ENCODE data around the gene PLCH1. TPM values are rescaled to one million over a fixed set of nuclear protein-coding genes. Genes with fewer than 3 reads are reported as not detected.

The PLCH1 gene
- total RNA-seq, 1 donor from 2014 or later, result 14.0 TPM

DNA sequence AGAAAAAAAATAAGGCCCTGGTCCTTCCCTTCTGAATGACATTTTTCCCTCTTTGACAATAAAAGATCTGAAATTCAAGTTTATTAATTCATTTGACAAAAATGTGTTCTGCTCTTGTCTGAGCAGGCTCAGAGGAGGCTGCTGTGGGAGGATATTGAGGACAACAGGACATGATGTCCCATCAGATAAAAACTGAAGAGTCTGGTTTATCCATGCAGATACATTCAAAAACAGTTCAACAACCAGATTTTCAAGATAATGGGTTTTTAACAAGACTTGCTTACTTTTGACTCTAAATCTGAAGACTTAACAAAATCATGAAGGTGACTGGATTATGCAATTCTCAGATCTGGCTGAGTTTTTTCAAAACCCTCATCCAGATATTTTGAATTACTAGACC lies 414.5 kb downstream of the PLCH1 start:
- ATAC-seq (no peak), DNase-seq (no peak)

DNA sequence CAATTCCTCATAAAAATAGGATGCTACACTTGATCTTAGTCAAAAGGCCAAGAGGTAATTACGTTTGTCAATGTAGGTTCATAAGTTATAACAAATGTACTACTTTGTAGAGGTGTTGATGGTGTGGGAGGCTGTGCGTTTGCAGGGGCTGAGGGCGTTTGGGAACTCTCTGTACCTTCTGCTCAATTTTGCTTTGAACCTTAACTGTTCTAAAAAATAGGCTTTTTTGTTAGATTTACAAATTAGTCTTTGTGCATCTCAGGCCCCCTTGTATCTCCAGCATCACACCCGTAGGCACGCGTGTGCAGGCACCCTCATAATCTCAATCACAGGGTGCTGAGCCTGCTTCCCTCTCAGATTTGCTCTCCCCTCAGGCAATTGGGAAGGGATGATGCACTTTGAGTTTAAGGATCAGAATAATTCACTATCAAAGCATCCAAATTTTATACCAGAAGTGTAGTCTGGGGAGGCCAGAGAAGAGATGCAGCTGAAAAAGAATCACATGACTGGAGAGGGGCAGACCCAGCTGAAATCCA lies 415.3 kb downstream of the PLCH1 start:
- H3K36me3 ChIP-seq, result no peaks in the 10 kb centered on the region
- ATAC-seq (no peak), DNase-seq (no peak)
- no peaks in the 10 kb centered on the region for H3K9me3 ChIP-seq
- TF ChIP-seq, protein P1, sequence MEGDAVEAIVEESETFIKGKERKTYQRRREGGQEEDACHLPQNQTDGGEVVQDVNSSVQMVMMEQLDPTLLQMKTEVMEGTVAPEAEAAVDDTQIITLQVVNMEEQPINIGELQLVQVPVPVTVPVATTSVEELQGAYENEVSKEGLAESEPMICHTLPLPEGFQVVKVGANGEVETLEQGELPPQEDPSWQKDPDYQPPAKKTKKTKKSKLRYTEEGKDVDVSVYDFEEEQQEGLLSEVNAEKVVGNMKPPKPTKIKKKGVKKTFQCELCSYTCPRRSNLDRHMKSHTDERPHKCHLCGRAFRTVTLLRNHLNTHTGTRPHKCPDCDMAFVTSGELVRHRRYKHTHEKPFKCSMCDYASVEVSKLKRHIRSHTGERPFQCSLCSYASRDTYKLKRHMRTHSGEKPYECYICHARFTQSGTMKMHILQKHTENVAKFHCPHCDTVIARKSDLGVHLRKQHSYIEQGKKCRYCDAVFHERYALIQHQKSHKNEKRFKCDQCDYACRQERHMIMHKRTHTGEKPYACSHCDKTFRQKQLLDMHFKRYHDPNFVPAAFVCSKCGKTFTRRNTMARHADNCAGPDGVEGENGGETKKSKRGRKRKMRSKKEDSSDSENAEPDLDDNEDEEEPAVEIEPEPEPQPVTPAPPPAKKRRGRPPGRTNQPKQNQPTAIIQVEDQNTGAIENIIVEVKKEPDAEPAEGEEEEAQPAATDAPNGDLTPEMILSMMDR (IDR thresholded peaks at IDR 0.05), result no peak
- H3K27me3 ChIP-seq (ENCODE audit: low read depth), result no peaks in the 10 kb centered on the region
- H3K4me1 ChIP-seq, result no peaks in the 10 kb centered on the region
- no peak overlapping the region for H3K27ac ChIP-seq
- H3K4me3 ChIP-seq, result no peak overlapping the region
- intact Hi-C loops (cut with DNase I), result loop anchor here (10.0 kb wide), 1 partner anchor 565 kb away; no protein-coding TSS in a partner anchor

More for the DNA sequence above, 414.5 kb downstream of the PLCH1 start:
- Histone ChIP-seq H3K27ac (no peak overlapping the region), H3K9me3 (no peaks in the 10 kb centered on the region), H3K4me3 (no peak overlapping the region), H3K36me3 (no peaks in the 10 kb centered on the region), H3K4me1 (no peaks in the 10 kb centered on the region), H3K27me3 (ENCODE audit: low read depth) (no peaks in the 10 kb centered on the region)
- TF ChIP-seq, protein P1 (IDR thresholded peaks at IDR 0.05), result no peak
- intact Hi-C loops (cut with DNase I), result no loop called here

DNA sequence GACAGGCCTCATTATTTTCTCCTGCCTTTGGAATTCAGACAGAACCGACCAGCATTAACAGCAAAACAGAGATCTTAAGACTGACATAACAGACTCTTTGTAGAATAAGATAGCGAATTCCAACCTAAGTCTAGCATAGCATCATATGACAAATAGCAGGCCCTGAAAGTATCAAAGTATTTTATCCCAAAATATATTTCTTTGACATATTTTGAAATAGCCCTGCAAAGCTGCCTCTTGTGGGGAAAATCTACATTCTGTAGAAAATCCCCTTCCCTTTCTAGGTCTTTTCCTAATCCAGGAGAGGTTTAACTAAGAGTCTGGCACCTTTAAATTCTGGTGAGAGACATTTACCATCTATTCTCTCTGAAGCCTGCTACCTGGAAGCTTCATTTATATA lies 417.0 kb downstream of the PLCH1 start:
- no peak for ATAC-seq
- DNase-seq, result no peak
- H3K27ac ChIP-seq, result no peak overlapping the region
- H3K27me3 ChIP-seq (ENCODE audit: low read depth), result no peaks in the 10 kb centered on the region
- intact Hi-C loops (cut with DNase I), result loop anchor here (10.0 kb wide), 1 partner anchor 563 kb away; no protein-coding TSS in a partner anchor
- H3K9me3 ChIP-seq, result no peaks in the 10 kb centered on the region
- TF ChIP-seq, protein P1 (IDR thresholded peaks at IDR 0.05), result no peak
- no peaks in the 10 kb centered on the region for H3K36me3 ChIP-seq
- no peaks in the 10 kb centered on the region for H3K4me1 ChIP-seq
- H3K4me3 ChIP-seq, result no peak overlapping the region

DNA sequence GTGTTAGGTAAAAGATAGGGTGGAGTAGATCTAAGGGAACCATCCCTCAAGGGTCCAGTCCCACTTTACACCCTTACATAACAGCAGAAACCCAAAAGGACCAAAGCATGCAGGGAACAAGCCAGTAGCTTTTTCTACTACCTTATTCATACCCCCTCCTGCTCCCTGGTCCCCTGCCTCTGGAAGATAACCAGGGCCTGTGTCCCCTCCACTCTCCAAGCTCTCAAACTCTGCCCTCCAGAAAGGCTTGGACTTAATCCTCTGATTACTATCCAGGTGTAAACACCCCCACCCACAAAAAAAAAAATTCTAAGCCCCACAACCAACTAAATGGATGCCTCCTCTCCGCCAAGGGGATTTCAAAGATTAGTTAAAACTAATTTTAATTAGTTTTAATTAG lies 417.4 kb downstream of the PLCH1 start:
- no peak overlapping the region for H3K27ac ChIP-seq
- ATAC-seq, result no peak
- no peaks in the 10 kb centered on the region for H3K36me3 ChIP-seq
- H3K9me3 ChIP-seq, result no peaks in the 10 kb centered on the region
- H3K27me3 ChIP-seq (ENCODE audit: low read depth), result no peaks in the 10 kb centered on the region
- no peak for DNase-seq
- H3K4me1 ChIP-seq, result no peaks in the 10 kb centered on the region
- no peak overlapping the region for H3K4me3 ChIP-seq
- TF ChIP-seq, protein P1 (IDR thresholded peaks at IDR 0.05), result no peak
- intact Hi-C loops (cut with DNase I), result loop anchor here (10.0 kb wide), 1 partner anchor 563 kb away; no protein-coding TSS in a partner anchor

DNA sequence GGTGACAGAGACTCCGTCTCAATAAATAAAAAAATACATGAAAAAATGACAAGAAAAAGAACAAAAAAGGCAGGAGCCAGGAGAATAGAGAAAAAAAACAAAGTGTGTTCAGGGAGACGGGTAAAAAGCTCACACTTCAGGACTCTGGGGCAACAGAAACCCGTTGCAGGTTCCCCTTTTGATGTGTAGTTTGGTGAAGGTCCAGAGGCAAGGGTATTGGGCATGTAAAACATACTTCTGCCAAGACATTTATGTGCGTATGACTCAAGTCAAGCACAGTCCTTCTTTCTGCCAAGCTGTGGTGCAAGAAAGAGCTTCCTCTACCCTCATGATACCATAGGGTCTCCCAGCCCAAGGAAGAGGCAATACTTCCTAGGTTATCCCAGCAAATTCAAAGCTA lies 418.0 kb downstream of the PLCH1 start:
- TF ChIP-seq, protein P1 (IDR thresholded peaks at IDR 0.05), result no peak
- no peaks in the 10 kb centered on the region for H3K9me3 ChIP-seq
- intact Hi-C loops (cut with DNase I), result loop anchor here (10.0 kb wide), 1 partner anchor 562 kb away; no protein-coding TSS in a partner anchor
- H3K4me1 ChIP-seq, result no peaks in the 10 kb centered on the region
- no peak overlapping the region for H3K4me3 ChIP-seq
- H3K36me3 ChIP-seq, result no peaks in the 10 kb centered on the region
- no peak for DNase-seq
- no peak overlapping the region for H3K27ac ChIP-seq
- no peaks in the 10 kb centered on the region for H3K27me3 ChIP-seq (ENCODE audit: low read depth)
- no peak for ATAC-seq

All from lower lobe of right lung (tissue), 2 donors.